Neural progenitor cell (in vitro differentiated cells): ENCODE results near the gene PRRC1.

Experiments used
- EZH2 ChIP-seq: fragments of 200-600 bp; sonication (generic); IDR thresholded peaks from 2 replicates; pipeline ENCODE4 v1.6.1; 2017; ENCODE audit warnings: antibody characterized with exemption, mild to moderate bottlenecking, moderate library complexity
- TF ChIP-seq, protein P1 (sequence below): fragments of 200-600 bp; sonication (generic); IDR thresholded peaks from 2 replicates; pipeline ENCODE4 v1.5.1; 2017; ENCODE audit warnings: antibody characterized with exemption, mild to moderate bottlenecking

GRCh38 chr5:127599320-127599719, 81.9 kb downstream of the PRRC1 start:
- TF ChIP-seq, protein P1, sequence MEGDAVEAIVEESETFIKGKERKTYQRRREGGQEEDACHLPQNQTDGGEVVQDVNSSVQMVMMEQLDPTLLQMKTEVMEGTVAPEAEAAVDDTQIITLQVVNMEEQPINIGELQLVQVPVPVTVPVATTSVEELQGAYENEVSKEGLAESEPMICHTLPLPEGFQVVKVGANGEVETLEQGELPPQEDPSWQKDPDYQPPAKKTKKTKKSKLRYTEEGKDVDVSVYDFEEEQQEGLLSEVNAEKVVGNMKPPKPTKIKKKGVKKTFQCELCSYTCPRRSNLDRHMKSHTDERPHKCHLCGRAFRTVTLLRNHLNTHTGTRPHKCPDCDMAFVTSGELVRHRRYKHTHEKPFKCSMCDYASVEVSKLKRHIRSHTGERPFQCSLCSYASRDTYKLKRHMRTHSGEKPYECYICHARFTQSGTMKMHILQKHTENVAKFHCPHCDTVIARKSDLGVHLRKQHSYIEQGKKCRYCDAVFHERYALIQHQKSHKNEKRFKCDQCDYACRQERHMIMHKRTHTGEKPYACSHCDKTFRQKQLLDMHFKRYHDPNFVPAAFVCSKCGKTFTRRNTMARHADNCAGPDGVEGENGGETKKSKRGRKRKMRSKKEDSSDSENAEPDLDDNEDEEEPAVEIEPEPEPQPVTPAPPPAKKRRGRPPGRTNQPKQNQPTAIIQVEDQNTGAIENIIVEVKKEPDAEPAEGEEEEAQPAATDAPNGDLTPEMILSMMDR, result no peak
- no peak for TF ChIP-seq EZH2
